HepG2 (cell line): ENCODE data around the gene NCAPD2. TPM values are rescaled to one million over a fixed set of nuclear protein-coding genes. Genes with fewer than 3 reads are reported as not detected.

Experiments used
- KDM5A ChIP-seq: fragments of 200-600 bp; sonication (generic); IDR thresholded peaks from 2 replicates; pipeline ENCODE4 v1.7.0; 2018; ENCODE audit warnings: antibody characterized with exemption, mild to moderate bottlenecking, low read length, borderline replicate concordance
- KLF6 ChIP-seq: IDR thresholded peaks from 2 replicates; pipeline ENCODE4 v1.8.0; 2016; ENCODE audit warnings: missing biosample characterization, missing genetic modification reagents
- LCORL ChIP-seq, 2 experiments: fragments of 450-650 bp in 1 of 2; sonication (generic) in 1 of 2; formaldehyde crosslinking in 1 of 2; IDR thresholded peaks; 2 replicates each; pipeline versions ENCODE4 v1.5.0 to v1.6.1; 2017 to 2020; ENCODE audit warnings: antibody characterized with exemption in 1 of 2, missing genetic modification reagents in 1 of 2
- NAIF1 ChIP-seq: sonication (generic); formaldehyde crosslinking; IDR thresholded peaks from 2 replicates; pipeline ENCODE4 v1.5.0; 2020; ENCODE audit warnings: mild to moderate bottlenecking, missing genetic modification reagents, borderline replicate concordance
- POLR2AphosphoS2 ChIP-seq: IDR thresholded peaks from 2 replicates; pipeline ENCODE4 v1.6.1; 2011; ENCODE audit warnings: low read depth, low read length, improper control_type of control experiment
- RNF2 ChIP-seq: fragments of 450-650 bp; conservative IDR thresholded peaks from 2 replicates; pipeline ENCODE4 v1.6.1; 2016; ENCODE audit warnings: low read depth
- RNF219 ChIP-seq: sonication (generic); formaldehyde crosslinking; IDR thresholded peaks from 2 replicates; pipeline ENCODE4 v1.5.0; 2020; ENCODE audit warnings: mild to moderate bottlenecking, missing genetic modification reagents
- SKIL ChIP-seq: sonication (generic); formaldehyde crosslinking; IDR thresholded peaks from 2 replicates; pipeline ENCODE4 v1.8.0; 2022; ENCODE audit warnings: missing genetic modification reagents, mild to moderate bottlenecking, moderate library complexity, borderline replicate concordance
- SNAPC4 ChIP-seq: sonication (generic); formaldehyde crosslinking; IDR thresholded peaks from 2 replicates; pipeline ENCODE4 v1.4.0; 2020; ENCODE audit warnings: mild to moderate bottlenecking, missing genetic modification reagents
- SP1 ChIP-seq, 2 experiments: fragments of 450-650 bp in 1 of 2; sonication (generic) in 1 of 2; formaldehyde crosslinking in 1 of 2; IDR thresholded peaks; 2 replicates each; pipeline versions ENCODE4 v1.4.0 to v1.6.1; 2016 to 2020; ENCODE audit warnings: missing genetic modification reagents in 1 of 2
- ZBTB7A ChIP-seq: sonication (generic); formaldehyde crosslinking; IDR thresholded peaks from 2 replicates; pipeline ENCODE4 v1.8.0; 2022; ENCODE audit warnings: mild to moderate bottlenecking, missing genetic modification reagents
- ZNF10 ChIP-seq: sonication (generic); formaldehyde crosslinking; IDR thresholded peaks from 2 replicates; pipeline ENCODE4 v1.4.0; 2020; ENCODE audit warnings: mild to moderate bottlenecking, low read depth, missing genetic modification reagents, borderline replicate concordance
- ZNF251 ChIP-seq: sonication (generic); formaldehyde crosslinking; IDR thresholded peaks from 2 replicates; pipeline ENCODE4 v1.9.0; 2021; ENCODE audit warnings: mild to moderate bottlenecking, missing genetic modification reagents
- ZNF326 ChIP-seq: sonication (generic); formaldehyde crosslinking; IDR thresholded peaks from 2 replicates; pipeline ENCODE4 v1.4.0; 2020; ENCODE audit warnings: missing genetic modification reagents, borderline replicate concordance
- ZNF543 ChIP-seq: sonication (generic); formaldehyde crosslinking; IDR thresholded peaks from 2 replicates; pipeline ENCODE4 v1.4.0; 2020; ENCODE audit warnings: mild to moderate bottlenecking, missing genetic modification reagents
- ZNF775 ChIP-seq: sonication (generic); formaldehyde crosslinking; IDR thresholded peaks from 2 replicates; pipeline ENCODE4 v1.4.0; 2020; ENCODE audit warnings: missing genetic modification reagents, mild to moderate bottlenecking, moderate library complexity, borderline replicate concordance
- polyA plus RNA-seq, 8 experiments: library from polyadenylated mRNA; depleted of rRNA in 3 of 8; stranded (reverse) in 7 of 8; unstranded in 1 of 8; fragments of >200 nt; fragmentation: Illumina TruSeq in 4 of 8; extraction: Trizol in 4 of 8; gene quantifications; 2 replicates each; pipeline versions ENCODE4 v1.2.1 to v1.2.3, GENCODE V29; 2011 to 2016; ENCODE audit warnings: low read depth in 4 of 8, missing spikeins in 1 of 8, mixed read lengths in 1 of 8; ENCODE audit not compliant: insufficient read depth in 1 of 8
- total RNA-seq, 5 experiments: library from RNA; depleted of rRNA; stranded (reverse); fragments of >200 nt; fragmentation: Illumina TruSeq; extraction: Trizol; gene quantifications; 2 replicates each; pipeline ENCODE4 v1.2.3, GENCODE V29; 2016; ENCODE audit warnings: low read depth in 1 of 5
- TF ChIP-seq, protein P1 (sequence below): sonication (generic); formaldehyde crosslinking; IDR thresholded peaks from 2 replicates; pipeline ENCODE4 v1.8.0; 2022; ENCODE audit warnings: low read depth, missing genetic modification reagents
- TF ChIP-seq, protein P2 (sequence below): sonication (generic); formaldehyde crosslinking; IDR thresholded peaks from 2 replicates; pipeline ENCODE4 v1.4.0; 2020; ENCODE audit warnings: missing genetic modification reagents

The NCAPD2 gene
- total and polyA plus RNA-seq, 2 of the 13 experiments (the other 11 are each of a cell fraction or from before 2014, with no cell fraction given), result 51.1 to 65.6 TPM

DNA sequence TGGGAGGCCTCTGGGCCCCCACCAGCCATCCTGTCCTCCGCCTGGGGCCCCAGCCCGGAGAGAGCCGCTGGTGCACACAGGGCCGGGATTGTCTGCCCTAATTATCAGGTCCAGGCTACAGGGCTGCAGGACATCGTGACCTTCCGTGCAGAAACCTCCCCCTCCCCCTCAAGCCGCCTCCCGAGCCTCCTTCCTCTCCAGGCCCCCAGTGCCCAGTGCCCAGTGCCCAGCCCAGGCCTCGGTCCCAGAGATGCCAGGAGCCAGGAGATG lies 39.7 kb downstream of the NCAPD2 start (continued):
- TF ChIP-seq RNF2 (no peak), ZNF326 (CRISPR knock-in tag) (no peak), ZNF543 (CRISPR knock-in tag) (no peak), KLF6 (no peak), KDM5A (no peak; the same call in 1 of the 2 replicates), RNF219 (0 out of 2 replicates have a peak, but pooled peaks have one; percentile 57), ZNF775 (CRISPR knock-in tag) (no peak), SKIL (CRISPR knock-in tag) (no peak), ZBTB7A (CRISPR knock-in tag) (no peak), SP1 (IDR thresholded peaks at IDR 0.05) (no peak), SP1 (CRISPR knock-in tag; IDR thresholded peaks at IDR 0.05) (no peak), POLR2AphosphoS2 (no peak), ZNF251 (CRISPR knock-in tag) (no peak; the same call in 1 of the 2 replicates), ZNF10 (CRISPR knock-in tag) (no peak), LCORL (IDR thresholded peaks at IDR 0.05) (no peak), LCORL (CRISPR knock-in tag; IDR thresholded peaks at IDR 0.05) (no peak), SNAPC4 (CRISPR knock-in tag) (no peak), NAIF1 (no peak; the same call in 1 of the 2 replicates)
- TF ChIP-seq, protein P1, sequence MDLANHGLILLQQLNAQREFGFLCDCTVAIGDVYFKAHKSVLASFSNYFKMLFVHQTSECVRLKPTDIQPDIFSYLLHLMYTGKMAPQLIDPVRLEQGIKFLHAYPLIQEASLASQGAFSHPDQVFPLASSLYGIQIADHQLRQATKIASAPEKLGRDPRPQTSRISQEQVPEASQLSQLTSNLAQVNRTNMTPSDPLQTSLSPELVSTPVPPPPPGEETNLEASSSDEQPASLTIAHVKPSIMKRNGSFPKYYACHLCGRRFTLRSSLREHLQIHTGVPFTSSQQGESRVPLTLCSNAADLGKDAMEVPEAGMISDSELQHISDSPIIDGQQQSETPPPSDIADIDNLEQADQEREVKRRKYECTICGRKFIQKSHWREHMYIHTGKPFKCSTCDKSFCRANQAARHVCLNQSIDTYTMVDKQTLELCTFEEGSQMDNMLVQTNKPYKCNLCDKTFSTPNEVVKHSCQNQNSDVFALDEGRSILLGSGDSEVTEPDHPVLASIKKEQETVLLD (CRISPR knock-in tag), result peak; percentile 23; the same call in 1 of the 2 replicates
- TF ChIP-seq, protein P2, sequence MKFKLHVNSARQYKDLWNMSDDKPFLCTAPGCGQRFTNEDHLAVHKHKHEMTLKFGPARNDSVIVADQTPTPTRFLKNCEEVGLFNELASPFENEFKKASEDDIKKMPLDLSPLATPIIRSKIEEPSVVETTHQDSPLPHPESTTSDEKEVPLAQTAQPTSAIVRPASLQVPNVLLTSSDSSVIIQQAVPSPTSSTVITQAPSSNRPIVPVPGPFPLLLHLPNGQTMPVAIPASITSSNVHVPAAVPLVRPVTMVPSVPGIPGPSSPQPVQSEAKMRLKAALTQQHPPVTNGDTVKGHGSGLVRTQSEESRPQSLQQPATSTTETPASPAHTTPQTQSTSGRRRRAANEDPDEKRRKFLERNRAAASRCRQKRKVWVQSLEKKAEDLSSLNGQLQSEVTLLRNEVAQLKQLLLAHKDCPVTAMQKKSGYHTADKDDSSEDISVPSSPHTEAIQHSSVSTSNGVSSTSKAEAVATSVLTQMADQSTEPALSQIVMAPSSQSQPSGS (CRISPR knock-in tag), result no peak
